GM12875 (cell line): ENCODE results near the gene RAB27B.

Experiments
- H3K4me3 ChIP-seq: one replicate; pipeline ENCODE4 v1.5.1; 2011; ENCODE audit warnings: low read depth, low read length, control low read depth
- TF ChIP-seq, protein P1 (sequence below): IDR thresholded peaks from 2 replicates; pipeline ENCODE4 v1.5.1; 2011; ENCODE audit warnings: low read depth, mild to moderate bottlenecking, control low read depth, inconsistent platforms, low read length, moderate library complexity, borderline replicate concordance; ENCODE audit not compliant: insufficient read depth

RAB27B gene

DNA sequence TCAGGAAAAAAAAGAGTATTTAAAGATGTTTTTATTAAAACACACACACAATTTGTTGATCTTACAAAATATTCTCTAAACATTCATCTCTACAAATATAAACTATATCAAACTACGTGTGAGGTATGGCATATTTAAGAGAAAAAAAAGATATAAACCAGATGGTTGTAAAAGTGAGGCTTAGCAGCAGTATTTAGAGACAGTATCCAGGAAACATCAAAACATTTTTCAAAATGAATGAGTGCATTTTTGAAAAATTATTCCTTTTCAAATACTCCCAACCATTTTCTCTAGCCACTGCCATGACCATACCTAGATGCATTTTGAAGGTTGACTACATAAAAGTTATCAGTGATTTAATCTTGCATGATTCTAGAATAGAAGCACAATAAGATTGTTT lies 38.2 kb upstream of the RAB27B start:
- no peak overlapping the region for H3K4me3 ChIP-seq
- TF ChIP-seq, protein P1, sequence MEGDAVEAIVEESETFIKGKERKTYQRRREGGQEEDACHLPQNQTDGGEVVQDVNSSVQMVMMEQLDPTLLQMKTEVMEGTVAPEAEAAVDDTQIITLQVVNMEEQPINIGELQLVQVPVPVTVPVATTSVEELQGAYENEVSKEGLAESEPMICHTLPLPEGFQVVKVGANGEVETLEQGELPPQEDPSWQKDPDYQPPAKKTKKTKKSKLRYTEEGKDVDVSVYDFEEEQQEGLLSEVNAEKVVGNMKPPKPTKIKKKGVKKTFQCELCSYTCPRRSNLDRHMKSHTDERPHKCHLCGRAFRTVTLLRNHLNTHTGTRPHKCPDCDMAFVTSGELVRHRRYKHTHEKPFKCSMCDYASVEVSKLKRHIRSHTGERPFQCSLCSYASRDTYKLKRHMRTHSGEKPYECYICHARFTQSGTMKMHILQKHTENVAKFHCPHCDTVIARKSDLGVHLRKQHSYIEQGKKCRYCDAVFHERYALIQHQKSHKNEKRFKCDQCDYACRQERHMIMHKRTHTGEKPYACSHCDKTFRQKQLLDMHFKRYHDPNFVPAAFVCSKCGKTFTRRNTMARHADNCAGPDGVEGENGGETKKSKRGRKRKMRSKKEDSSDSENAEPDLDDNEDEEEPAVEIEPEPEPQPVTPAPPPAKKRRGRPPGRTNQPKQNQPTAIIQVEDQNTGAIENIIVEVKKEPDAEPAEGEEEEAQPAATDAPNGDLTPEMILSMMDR, result no peak

DNA sequence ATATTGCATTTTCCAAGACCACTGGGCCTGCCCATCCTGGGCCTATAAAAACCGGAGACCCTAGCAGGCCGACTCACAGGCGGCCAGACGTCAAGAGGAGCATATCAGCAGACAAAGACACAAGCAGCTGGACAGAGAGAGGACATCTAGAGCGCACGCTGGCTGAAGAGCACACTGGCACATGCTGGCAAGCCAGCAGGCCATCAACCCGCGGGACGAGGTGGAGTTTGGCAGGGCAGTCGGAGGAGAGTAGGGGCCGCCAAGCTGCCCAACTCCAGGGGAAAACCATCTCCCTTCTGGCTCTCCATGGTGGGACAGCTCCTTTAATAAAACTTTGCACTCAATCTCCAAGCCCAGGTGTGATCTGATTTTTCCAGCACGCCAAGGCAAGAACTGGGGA lies 36.6 kb upstream of the RAB27B start:
- H3K4me3 ChIP-seq, result no peak overlapping the region
- TF ChIP-seq, protein P1, result no peak

DNA sequence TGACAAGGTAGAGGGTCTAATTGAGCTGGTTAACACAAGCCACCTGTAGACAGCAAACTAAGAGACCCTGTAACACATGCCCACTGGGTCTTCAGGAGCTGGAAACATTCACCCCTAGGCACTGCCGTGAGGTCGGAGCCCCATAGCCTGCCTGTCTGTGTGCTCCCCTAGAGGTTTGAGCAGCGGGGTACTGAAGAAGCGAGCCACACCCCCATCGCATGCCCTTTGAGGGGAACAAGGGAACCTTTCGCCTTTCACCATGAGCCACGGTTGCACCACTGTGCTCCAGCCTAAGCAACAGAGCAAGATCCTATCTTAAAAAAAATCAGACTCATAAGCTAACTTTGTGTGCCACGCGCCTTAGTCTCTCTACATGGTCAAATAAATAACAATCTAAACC lies 36.2 kb upstream of the RAB27B start:
- no peak overlapping the region for H3K4me3 ChIP-seq
- TF ChIP-seq, protein P1, result no peak

DNA sequence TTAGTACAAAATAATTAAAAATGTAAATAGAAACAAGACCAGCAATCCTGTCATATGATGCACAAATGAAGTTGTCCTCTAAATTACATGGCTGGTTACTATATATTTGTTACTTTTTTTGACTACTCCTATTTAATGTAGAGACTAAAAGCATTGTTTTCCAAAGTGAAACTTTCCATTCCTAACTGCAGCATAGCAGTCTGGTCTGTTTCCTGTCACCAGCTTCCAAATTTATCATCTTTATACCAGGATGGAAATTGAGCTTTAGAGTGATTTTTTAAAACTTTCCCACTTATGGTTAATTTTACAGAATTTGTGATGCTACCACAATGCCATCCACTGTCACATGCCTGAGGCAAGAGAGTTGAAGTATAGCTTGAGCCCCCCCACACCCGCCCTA lies 33.5 kb upstream of the RAB27B start:
- H3K4me3 ChIP-seq, result no peak overlapping the region
- TF ChIP-seq, protein P1, result no peak

DNA sequence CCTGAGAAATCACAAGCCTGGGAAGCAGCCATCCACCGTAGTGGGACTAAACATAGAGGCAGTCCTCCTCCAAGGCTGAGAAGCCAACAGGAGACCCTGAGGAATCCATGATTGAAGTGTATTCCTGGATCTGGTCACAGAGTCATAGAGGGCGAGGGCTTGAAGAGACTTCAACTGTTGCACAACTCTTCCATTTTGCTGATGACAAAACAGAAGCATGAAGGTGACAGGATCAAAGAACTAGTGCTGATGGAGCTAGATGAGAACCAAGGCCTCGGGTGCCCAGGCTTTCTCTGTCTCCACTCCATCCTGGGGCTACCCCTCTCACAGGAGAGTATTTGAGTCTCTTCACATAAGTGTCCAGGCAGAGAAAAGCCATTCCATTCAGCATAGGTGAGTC lies 30.1 kb upstream of the RAB27B start:
- TF ChIP-seq, protein P1, result no peak
- H3K4me3 ChIP-seq, result no peak overlapping the region

DNA sequence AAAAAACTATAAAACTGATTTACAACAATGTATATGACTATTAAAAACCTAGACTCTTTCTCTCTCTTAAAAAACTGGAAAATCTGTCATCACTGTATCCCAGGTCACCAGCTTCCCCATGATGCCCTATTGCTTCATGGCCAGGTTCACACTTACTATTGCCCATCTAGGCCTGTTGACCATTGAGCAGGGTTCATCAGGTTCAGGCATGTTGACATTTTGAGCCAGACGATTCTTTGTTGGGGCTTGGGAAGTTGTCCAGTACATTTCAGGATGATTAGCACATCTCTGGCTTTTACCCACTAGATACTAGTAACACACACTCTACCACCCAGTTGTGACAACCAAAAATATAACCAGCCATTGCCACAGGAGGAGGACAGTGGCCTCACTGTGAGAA lies 26.9 kb upstream of the RAB27B start:
- TF ChIP-seq, protein P1, result no peak
- H3K4me3 ChIP-seq, result no peak overlapping the region

DNA sequence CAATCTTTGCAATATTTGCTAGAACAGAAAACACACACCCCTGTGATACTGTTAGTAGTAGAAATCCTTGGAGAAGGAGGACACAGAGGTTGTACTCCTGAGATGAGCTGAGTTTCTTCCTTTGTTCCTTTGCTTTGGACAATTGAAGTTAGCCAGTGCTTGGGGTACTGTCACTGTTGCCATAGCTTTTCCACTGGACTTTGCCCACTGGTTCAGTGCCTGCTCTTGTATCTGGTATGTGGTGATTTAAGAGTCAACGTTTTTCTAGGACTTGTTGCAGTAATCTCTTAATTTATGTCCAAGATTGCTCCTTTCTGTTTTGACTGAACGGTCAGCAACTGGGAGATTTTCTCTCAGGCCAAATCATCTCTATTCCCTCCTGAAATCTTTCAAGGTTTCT lies 26.1 kb upstream of the RAB27B start:
- TF ChIP-seq, protein P1, result no peak
- H3K4me3 ChIP-seq, result no peak overlapping the region
